NB4 (cell line): ENCODE results near the gene NCAPG2.

Experiments
- CTCF ChIP-seq: IDR thresholded peaks from one replicate; pipeline ENCODE4 v1.5.1; 2012; ENCODE audit warnings: low read depth, low read length
- MAX ChIP-seq: IDR thresholded peaks from 2 replicates; pipeline ENCODE4 v1.6.1; 2011; ENCODE audit warnings: low read depth, low read length
- POLR2A ChIP-seq: IDR thresholded peaks from 2 replicates; pipeline ENCODE4 v1.6.1; 2011; ENCODE audit warnings: mild to moderate bottlenecking; ENCODE audit not compliant: insufficient read length; ENCODE audit errors: extremely low read depth

- no peak for TF ChIP-seq CTCF
- no peak for TF ChIP-seq POLR2A
- no peak for TF ChIP-seq MAX
Measured at GRCh38 chr7:158613481-158613880, 91.1 kb downstream of the NCAPG2 start.
